NOMO-1 treated with DMSO at 0.1 percent for 48 hours (cell line): Measurements from ENCODE around the gene LPO.

ENCODE experiments used
- DNase-seq: peaks from one replicate; lab custom pipeline; 2025; ENCODE audit not compliant: unreplicated experiment; lab: John Stamatoyannopoulos, UW

Gene LPO

GRCh38 chr17:58253082-58253481 is 14.7 kb downstream of the LPO start:
- DNase-seq: no peak

GRCh38 chr17:58254803-58255202 is 16.4 kb downstream of the LPO start:
- no peak for DNase-seq

GRCh38 chr17:58262149-58262548 is 23.8 kb downstream of the LPO start:
- DNase-seq: no peak

GRCh38 chr17:58263773-58264172 is 25.4 kb downstream of the LPO start:
- DNase-seq: no peak

- DNase-seq: no peak
These were observed 26.2 kb downstream of the LPO start for GRCh38 chr17:58264407-58265103.

GRCh38 chr17:58265271-58265670 is 26.9 kb downstream of the LPO start:
- DNase-seq: no peak

- no peak for DNase-seq
These were observed 27.8 kb downstream of the LPO start for GRCh38 chr17:58265902-58266875.

GRCh38 chr17:58267347-58268324 is 29.3 kb downstream of the LPO start:
- no peak for DNase-seq

- DNase-seq: no peak
These were observed 29.9 kb downstream of the LPO start for GRCh38 chr17:58268326-58268725.

GRCh38 chr17:58268774-58269556 is 30.6 kb downstream of the LPO start:
- no peak for DNase-seq

- no peak for DNase-seq
These were observed 31.3 kb downstream of the LPO start for GRCh38 chr17:58269557-58270291.

GRCh38 chr17:58270476-58271215 is 32.3 kb downstream of the LPO start:
- no peak for DNase-seq

- no peak for DNase-seq
These were observed 33.0 kb downstream of the LPO start for GRCh38 chr17:58271216-58271931.

GRCh38 chr17:58272367-58273280 is 34.2 kb downstream of the LPO start:
- DNase-seq: no peak

GRCh38 chr17:58273453-58274104 is 35.2 kb downstream of the LPO start:
- DNase-seq: no peak

GRCh38 chr17:58275417-58275816 is 37.0 kb downstream of the LPO start:
- no peak for DNase-seq

GRCh38 chr17:58276423-58276822 is 38.0 kb downstream of the LPO start:
- DNase-seq: no peak
